ENCODE results near the gene ABCA9. TPM values are rescaled to one million over a fixed set of nuclear protein-coding genes. Genes with fewer than 3 reads are reported as not detected.

ABCA9 gene
- total RNA-seq, 1 donor = 23.2 TPM

GRCh38 chr17:69055334-69055733, 5.4 kb downstream of the ABCA9 start:
- Histone ChIP-seq H4K20me1 (ENCODE audit: insufficient read depth, low read length) (no peaks in the 10 kb centered on the region), H3K4me3 (ENCODE audit: insufficient read depth, low read length) (no peak overlapping the region), H3K36me3 (ENCODE audit: insufficient read depth, low read length) (no peaks in the 10 kb centered on the region), H3K27me3 (ENCODE audit: insufficient read depth, low read length) (no peaks in the 10 kb centered on the region), H3K79me2 (ENCODE audit: insufficient read depth, low read length) (no peaks in the 10 kb centered on the region), H3K27ac (ENCODE audit: low read depth, low read length) (no peak overlapping the region), H3K4me1 (ENCODE audit: insufficient read depth, low read length) (peaks cover 23% of the 10 kb centered on the region), H3K4me2 (ENCODE audit: insufficient read depth, low read length) (no peak overlapping the region), H2AFZ (ENCODE audit: low read length) (no peak overlapping the region), H3K9me3 (ENCODE audit: low read depth, low read length) (no peaks in the 10 kb centered on the region)
- DNase-seq (ENCODE audit: insufficient read length, low spot score, missing footprints) = no peak
- no peak for TF ChIP-seq CTCF (IDR thresholded peaks at IDR 0.05; ENCODE audit: extremely low read depth, low read depth, low read length)

GRCh38 chr17:69050999-69051775, 9.5 kb downstream of the ABCA9 start:
- Histone ChIP-seq H4K20me1 (ENCODE audit: insufficient read depth, low read length) (no peaks in the 10 kb centered on the region), H3K4me2 (ENCODE audit: insufficient read depth, low read length) (no peak overlapping the region), H3K27ac (ENCODE audit: low read depth, low read length) (no peak overlapping the region), H2AFZ (ENCODE audit: low read length) (no peak overlapping the region), H3K36me3 (ENCODE audit: insufficient read depth, low read length) (no peaks in the 10 kb centered on the region), H3K4me3 (ENCODE audit: insufficient read depth, low read length) (no peak overlapping the region), H3K79me2 (ENCODE audit: insufficient read depth, low read length) (no peaks in the 10 kb centered on the region), H3K4me1 (ENCODE audit: insufficient read depth, low read length) (peaks cover 23% of the 10 kb centered on the region), H3K27me3 (ENCODE audit: insufficient read depth, low read length) (no peaks in the 10 kb centered on the region), H3K9me3 (ENCODE audit: low read depth, low read length) (no peaks in the 10 kb centered on the region)
- no peak for TF ChIP-seq CTCF (IDR thresholded peaks at IDR 0.05; ENCODE audit: extremely low read depth, low read depth, low read length)
- no peak for DNase-seq (ENCODE audit: insufficient read length, low spot score, missing footprints)

DNA sequence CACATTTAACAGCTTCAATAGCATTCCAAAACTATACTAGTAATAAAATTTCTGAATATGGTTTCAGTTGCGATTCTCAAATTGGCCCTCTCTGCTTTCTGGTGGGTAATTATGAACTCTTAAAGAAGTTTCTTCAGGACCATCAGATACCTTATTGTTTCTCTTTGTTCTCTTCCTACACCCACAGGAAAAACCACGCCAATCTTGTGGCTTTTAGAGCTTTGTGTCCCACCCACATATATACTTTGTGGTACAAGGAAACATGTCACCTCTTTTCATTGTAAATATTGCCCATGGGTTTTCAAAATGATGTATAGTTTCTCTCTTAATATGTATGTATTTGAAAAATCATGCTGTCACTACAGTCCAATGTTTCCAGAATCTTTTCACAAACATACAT, 12.1 kb downstream of the ABCA9 start:
- no peaks in the 10 kb centered on the region for H3K36me3 ChIP-seq (ENCODE audit: insufficient read depth, low read length)
- no peak overlapping the region for H3K27ac ChIP-seq (ENCODE audit: low read depth, low read length)
- TF ChIP-seq CTCF (IDR thresholded peaks at IDR 0.05; ENCODE audit: extremely low read depth, low read depth, low read length) = no peak
- no peak overlapping the region for H3K4me2 ChIP-seq (ENCODE audit: insufficient read depth, low read length)
- no peaks in the 10 kb centered on the region for H4K20me1 ChIP-seq (ENCODE audit: insufficient read depth, low read length)
- H2AFZ ChIP-seq (ENCODE audit: low read length) = no peak overlapping the region
- H3K79me2 ChIP-seq (ENCODE audit: insufficient read depth, low read length) = no peaks in the 10 kb centered on the region
- H3K27me3 ChIP-seq (ENCODE audit: insufficient read depth, low read length) = no peaks in the 10 kb centered on the region
- no peak overlapping the region for H3K4me3 ChIP-seq (ENCODE audit: insufficient read depth, low read length)
- no peaks in the 10 kb centered on the region for H3K9me3 ChIP-seq (ENCODE audit: low read depth, low read length)
- H3K4me1 ChIP-seq (ENCODE audit: insufficient read depth, low read length) = peaks cover 23% of the 10 kb centered on the region
- no peak for DNase-seq (ENCODE audit: insufficient read length, low spot score, missing footprints)

DNA sequence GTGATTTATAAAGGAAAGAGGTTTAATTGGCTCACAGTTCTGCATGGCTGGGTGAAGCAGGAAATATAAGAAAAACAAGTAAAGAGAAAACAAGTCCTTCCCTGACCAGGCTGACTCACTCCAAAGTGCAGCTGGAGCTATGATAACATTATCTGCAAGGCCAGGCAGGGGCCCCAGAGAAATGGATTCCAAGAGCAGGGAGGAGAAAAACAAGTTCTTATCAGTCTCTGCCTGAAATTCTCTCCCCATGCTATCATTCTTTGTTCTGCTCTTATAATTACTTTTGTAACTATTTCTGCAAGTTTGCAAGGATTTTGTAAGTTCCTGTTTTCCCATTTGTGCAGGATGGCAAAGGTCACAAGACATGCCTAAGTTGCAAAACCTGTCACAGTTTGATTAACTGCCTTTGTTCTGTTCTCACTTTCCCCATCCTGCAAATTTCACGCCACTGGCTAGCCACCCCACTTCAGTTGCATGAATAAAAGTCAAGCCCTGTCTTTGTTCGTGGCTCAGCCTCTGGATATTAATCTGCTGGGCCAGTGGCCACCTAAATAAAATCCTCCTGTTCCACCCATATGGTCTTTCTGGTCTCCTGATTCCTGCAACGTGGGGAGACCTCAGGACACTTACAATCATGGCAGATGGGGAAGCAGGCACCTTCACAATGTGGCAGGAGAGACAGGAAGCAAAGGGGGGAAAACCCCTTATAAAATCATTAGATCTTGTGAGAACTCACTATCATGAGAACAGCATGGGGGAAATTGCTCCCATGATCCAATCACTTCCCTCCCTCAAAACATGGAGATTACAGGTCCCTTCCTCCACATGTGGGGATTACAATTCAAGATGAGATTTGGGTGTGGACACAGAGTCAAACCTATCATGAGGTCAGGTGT, 13.1 kb downstream of the ABCA9 start:
- Histone ChIP-seq H4K20me1 (ENCODE audit: insufficient read depth, low read length) (no peaks in the 10 kb centered on the region), H3K9me3 (ENCODE audit: low read depth, low read length) (no peaks in the 10 kb centered on the region), H3K4me1 (ENCODE audit: insufficient read depth, low read length) (peaks cover 23% of the 10 kb centered on the region), H3K79me2 (ENCODE audit: insufficient read depth, low read length) (no peaks in the 10 kb centered on the region), H3K27ac (ENCODE audit: low read depth, low read length) (peak overlapping the region; percentile 37), H3K4me3 (ENCODE audit: insufficient read depth, low read length) (no peak overlapping the region), H3K36me3 (ENCODE audit: insufficient read depth, low read length) (no peaks in the 10 kb centered on the region), H3K4me2 (ENCODE audit: insufficient read depth, low read length) (peak overlapping the region; percentile 44), H3K27me3 (ENCODE audit: insufficient read depth, low read length) (no peaks in the 10 kb centered on the region), H2AFZ (ENCODE audit: low read length) (peak overlapping the region; percentile 19)
- no peak for TF ChIP-seq CTCF (IDR thresholded peaks at IDR 0.05; ENCODE audit: extremely low read depth, low read depth, low read length)
- DNase-seq (ENCODE audit: insufficient read length, low spot score, missing footprints) = no peak

All from osteoblast (primary cell).